ENCODE results near the gene RASGRF2.
"Not testable (repeated sequence)": the region's sequence is repeated elsewhere in the genome, so short reads cannot be mapped to it uniquely, and the experiment has no call there.

RASGRF2 gene

GRCh38 chr5:80982093-80982492 is 21.9 kb downstream of the RASGRF2 start:
- DNase-seq (ENCODE audit: low read depth), result no peak

GRCh38 chr5:80985600-80986228 is 25.6 kb downstream of the RASGRF2 start:
- no peak for DNase-seq (ENCODE audit: low read depth)

DNA sequence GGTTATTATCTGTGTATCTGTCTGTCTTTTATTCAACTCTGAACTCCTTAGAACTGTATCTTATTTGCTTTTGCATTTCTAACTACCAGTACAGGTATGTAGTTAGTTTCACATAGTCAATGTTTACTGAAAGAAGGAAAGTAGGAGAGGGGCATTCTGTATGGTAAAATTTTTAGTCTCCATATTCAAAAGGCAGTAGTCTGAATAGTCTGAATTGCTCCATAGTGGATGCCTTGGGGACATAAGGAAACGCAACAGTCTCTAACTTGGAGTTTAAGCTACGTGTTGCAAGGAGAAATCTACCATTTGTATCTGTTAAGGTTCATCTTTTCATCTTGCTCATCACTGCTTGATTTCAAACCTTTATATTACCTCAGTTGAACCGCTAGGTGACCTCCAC is 26.2 kb downstream of the RASGRF2 start:
- no peak for DNase-seq (ENCODE audit: low read depth)

DNA sequence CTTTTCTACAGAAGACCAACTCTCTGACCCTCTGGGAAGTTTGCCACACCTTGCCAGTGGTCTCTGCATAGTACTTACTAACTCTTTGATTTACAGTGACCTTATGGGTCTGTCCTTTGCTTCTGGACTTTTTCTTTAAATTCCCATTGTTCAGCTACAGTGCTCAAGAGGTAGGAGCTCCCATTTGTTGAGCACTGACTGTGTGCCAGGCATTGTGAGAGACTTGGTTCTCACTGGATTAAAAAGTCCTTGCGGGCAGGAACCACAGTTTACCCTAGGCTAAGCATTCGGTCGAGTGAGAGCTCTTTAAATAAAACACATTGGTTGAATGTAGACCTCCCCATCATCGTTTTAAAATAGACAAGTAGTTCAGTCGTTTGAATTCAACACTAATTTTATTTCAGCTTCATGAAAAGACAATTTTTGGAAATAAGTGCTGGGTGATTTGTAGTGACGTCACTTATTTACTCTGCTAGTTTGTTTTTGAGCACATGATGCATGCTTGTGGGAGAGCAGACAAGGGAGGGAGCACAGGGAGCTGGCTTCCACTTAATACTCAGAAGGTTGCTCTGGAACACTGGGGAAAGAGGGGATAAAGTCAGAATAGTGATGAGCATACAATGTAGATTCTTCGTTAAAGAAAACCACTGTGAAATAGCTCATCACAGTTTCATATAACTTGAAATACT is 27.1 kb downstream of the RASGRF2 start:
- no peak for DNase-seq (ENCODE audit: low read depth)

DNA sequence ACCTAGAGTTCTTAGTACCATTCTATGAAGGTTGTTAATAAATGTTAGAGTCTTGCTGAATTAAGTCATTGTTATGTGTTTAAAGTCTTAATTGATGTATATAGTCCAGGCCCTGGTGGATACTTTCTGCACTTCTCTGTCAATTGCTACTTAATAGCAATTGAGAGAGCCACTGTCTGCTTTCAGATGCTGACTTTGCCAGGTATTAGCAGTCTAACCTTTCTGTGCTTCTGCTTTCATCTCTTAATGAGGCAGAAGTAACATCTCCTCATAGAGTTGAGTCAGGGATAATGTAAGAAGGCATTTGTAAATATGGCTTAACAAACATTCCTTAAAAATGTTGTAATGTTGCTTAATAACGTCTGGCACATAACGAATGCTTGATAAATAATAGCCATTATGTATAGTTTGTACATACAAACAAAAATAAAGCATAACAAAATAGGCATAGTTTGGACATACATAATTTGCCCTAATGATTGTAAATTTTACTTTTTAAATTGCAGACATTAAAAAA is 28.3 kb downstream of the RASGRF2 start:
- DNase-seq (ENCODE audit: low read depth), result no peak

- DNase-seq (ENCODE audit: low read depth), result no peak
Observed at GRCh38 chr5:80989883-80990282, 29.7 kb downstream of the RASGRF2 start.

DNA sequence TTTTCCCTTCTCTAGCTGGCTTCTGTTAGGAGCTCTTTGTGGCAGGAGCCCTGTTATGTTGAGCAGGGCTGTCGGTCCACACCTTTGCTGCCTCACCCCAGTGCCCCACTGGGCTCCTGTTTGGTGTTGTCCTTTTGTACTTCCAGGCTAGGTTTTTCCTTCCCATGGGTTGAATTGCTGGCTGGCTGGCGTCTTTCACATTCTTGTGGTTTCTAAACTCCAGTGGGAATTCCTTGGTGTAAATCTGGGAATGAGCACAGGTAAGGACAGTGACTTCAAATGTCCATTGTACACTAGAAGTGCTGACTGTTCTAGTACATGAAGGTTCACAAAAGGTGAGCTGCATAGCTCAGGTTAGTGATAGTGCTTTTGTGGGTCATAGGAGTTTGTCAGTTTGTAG is 30.4 kb downstream of the RASGRF2 start:
- no peak for DNase-seq (ENCODE audit: low read depth)

- DNase-seq (ENCODE audit: low read depth), result no peak
Observed at GRCh38 chr5:80990971-80991370, 30.8 kb downstream of the RASGRF2 start.

- no peak for DNase-seq (ENCODE audit: low read depth)
Observed at GRCh38 chr5:80995908-80996307, 35.7 kb downstream of the RASGRF2 start.

- DNase-seq (ENCODE audit: low read depth), result no peak
Observed at GRCh38 chr5:80998590-80998979, 38.4 kb downstream of the RASGRF2 start.

DNA sequence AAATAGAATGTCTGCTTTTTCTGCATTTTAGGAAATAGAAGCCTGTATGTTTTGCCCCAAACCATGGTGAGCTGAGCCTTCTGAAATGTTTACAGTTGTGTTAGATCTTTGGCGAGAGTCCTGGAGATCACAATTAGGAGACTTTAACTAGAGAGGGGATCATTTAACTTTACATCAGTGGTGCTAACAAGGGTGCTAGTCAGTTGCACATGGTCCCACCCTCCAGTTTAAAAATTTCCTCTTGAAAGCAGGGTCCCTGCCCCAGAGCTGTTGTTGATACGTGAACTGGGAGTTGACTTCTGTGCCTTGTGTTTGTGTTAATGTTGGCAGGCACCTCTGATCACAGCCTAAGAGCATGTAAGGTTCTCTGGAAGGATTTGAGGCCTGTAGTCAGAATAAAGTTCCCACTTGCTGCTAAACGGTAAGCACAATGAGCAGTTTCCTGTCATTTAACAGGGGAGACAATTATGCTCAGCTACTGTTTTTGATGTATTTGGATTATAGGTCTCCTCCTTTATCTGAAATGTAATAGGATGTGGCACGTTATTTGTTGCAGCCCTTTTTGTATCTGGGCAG is 43.7 kb downstream of the RASGRF2 start:
- DNase-seq (ENCODE audit: low read depth), result no peak

DNA sequence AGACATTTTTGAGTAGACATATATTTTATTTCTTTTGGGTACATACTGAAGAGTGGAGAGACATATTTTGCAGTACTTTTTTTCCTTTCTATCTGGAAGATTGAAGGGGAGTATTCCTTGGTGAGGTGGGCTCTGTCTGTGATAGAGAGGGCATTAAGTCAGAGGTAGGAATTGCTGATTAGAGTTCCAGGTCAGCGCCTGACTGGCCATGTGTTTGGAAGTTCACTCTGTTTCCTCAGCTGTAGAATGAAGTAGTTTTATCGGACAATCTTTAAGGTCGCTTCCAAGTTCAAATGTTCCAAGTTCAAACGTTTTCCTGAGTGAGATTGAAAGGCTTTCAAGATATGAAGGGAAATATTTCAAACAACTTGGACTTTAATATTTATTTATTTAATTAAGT is 45.5 kb downstream of the RASGRF2 start:
- DNase-seq (ENCODE audit: low read depth), result no peak

GRCh38 chr5:81006231-81006630 is 46.1 kb downstream of the RASGRF2 start:
- DNase-seq (ENCODE audit: low read depth), result no peak

DNA sequence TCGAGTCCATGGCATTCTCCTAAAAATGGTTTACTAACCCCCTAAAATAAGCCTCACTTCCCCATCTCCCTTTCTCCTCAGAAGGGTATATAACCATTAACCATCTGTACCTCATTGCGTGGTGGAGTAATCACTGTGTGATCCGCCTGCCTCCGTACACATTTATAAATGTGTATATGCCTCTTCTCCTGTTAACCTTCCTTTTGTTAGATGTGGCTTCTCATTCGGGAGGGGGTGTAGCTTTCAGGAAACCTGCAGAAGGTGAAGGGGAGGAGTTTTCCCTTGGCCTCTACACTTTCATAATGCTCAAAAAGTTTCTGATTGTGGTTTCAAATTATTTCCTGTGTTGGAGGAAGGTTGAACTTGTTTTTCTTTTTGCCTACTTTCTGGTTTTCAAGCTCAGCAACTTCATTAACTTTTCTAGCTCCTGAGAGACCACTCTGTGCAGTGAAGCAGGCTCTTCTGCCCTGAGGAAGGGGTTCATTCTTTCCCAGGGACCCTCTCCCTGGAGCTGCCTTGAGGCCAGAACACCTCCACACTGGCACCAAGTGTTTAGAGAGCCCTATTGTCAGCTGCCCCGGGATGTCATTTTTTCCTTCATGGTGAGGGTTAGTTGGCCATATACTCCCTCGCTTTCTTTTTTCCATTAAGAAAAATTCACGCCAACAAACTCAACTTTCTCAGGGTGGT is 46.9 kb downstream of the RASGRF2 start:
- DNase-seq (ENCODE audit: low read depth), result peak; percentile 21

- no peak for DNase-seq (ENCODE audit: low read depth)
Observed at GRCh38 chr5:81007637-81008027, 47.5 kb downstream of the RASGRF2 start.

DNA sequence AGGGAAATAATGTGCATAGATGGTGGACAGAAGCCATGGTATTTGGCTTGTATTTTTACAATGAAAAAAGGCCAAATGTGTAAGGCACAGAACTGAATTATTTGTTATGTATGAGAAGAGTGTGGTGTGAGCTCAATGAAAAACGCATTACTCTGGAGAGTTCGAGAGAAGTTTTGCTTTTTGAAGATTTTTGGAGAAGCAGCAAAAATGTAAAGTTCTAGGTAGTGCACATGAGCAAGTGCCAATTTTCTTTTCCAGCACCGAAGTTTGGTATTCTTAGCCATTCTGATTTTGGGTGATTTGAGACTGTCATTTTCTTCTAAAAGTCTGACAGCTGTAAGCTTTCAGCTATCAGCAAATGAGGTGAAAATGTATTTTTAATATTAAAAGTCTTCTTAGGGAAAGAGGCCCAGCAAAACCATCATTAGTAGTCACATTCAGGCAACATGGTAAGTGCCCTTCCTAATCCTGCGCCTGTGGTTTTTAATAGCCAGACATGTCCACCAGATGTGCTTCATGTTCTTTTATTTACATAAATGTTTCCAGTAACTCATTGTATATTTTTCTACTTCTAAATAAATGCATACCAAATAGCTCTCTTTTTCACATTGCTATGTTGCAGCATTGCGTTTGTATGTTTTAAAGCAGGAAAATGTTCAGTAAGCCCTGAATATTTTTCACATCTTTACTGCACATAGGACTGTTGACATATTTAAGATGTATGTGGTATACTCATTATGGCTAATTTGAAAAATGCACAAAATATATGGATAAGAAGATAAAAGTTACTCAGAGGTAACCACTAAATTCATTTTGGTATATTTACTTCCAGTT is 50.4 kb downstream of the RASGRF2 start:
- DNase-seq (ENCODE audit: low read depth), result no peak

DNA sequence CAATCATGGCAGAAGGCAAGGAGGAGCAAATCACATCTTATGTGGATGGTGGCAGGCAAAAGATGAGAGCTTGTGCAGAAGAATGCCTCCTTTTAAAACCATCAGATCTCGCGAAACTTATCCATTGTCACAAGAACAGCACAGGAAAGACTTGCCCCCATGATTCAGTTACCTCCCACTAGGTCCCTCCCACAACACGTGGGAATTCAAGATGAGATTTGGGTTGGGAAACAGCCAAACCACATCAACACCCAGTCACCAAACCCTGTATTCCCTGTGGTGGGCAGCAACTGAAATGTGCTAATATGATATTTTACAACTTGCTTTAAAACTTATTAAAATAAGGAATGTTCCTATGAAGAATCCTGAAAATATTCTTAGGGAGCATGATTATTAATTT is 54.2 kb downstream of the RASGRF2 start:
- DNase-seq (ENCODE audit: low read depth), result no peak

- no peak for DNase-seq (ENCODE audit: low read depth)
Observed at GRCh38 chr5:81016116-81016515, 56.0 kb downstream of the RASGRF2 start.

GRCh38 chr5:81017320-81017719 is 57.2 kb downstream of the RASGRF2 start:
- no peak for DNase-seq (ENCODE audit: low read depth)

- not testable (repeated sequence) for DNase-seq (ENCODE audit: low read depth)
Observed at GRCh38 chr5:81018608-81019007, 58.4 kb downstream of the RASGRF2 start.

- DNase-seq (ENCODE audit: low read depth), result no peak
Observed at GRCh38 chr5:81019748-81020147, 59.6 kb downstream of the RASGRF2 start.
